Inferior parietal cortex (tissue), 1 donor: ENCODE data around the gene LAMP5.

Experiments
- DNase-seq: peaks from one replicate; pipeline ENCODE4 v3.0.0-alpha.2; 2016; ENCODE audit errors: extremely low spot score

LAMP5 gene

GRCh38 chr20:9500121-9500520 is 14.3 kb upstream of the LAMP5 start:
- no peak for DNase-seq

- DNase-seq: no peak
Measured at GRCh38 chr20:9501473-9501872, 12.9 kb upstream of the LAMP5 start.

- no peak for DNase-seq
Measured at GRCh38 chr20:9503526-9504245, 10.7 kb upstream of the LAMP5 start.

GRCh38 chr20:9506280-9506821 is 8.0 kb upstream of the LAMP5 start:
- no peak for DNase-seq

- DNase-seq: no peak
Measured at GRCh38 chr20:9506964-9507369, 7.4 kb upstream of the LAMP5 start.

- DNase-seq: no peak
Measured at GRCh38 chr20:9507544-9508239, 6.7 kb upstream of the LAMP5 start.

- no peak for DNase-seq
Measured at GRCh38 chr20:9508240-9508661, 6.1 kb upstream of the LAMP5 start.

- DNase-seq: no peak
Measured at GRCh38 chr20:9508696-9509178, 5.7 kb upstream of the LAMP5 start.

GRCh38 chr20:9509246-9509645 is 5.1 kb upstream of the LAMP5 start:
- no peak for DNase-seq

GRCh38 chr20:9510911-9511310 is 3.5 kb upstream of the LAMP5 start:
- DNase-seq: no peak

- DNase-seq: no peak
Measured at GRCh38 chr20:9514072-9514460, 324 bp upstream of the LAMP5 start.

GRCh38 chr20:9515214-9515585 is 810 bp downstream of the LAMP5 start:
- no peak for DNase-seq

- no peak for DNase-seq
Measured at GRCh38 chr20:9515741-9516233, 1.4 kb downstream of the LAMP5 start.

- DNase-seq: no peak
Measured at GRCh38 chr20:9516234-9516871, 2.0 kb downstream of the LAMP5 start.

- no peak for DNase-seq
Measured at GRCh38 chr20:9517297-9518162, 3.1 kb downstream of the LAMP5 start.

GRCh38 chr20:9518576-9519175 is 4.3 kb downstream of the LAMP5 start:
- DNase-seq: no peak

- no peak for DNase-seq
Measured at GRCh38 chr20:9520086-9520485, 5.7 kb downstream of the LAMP5 start.

- no peak for DNase-seq
Measured at GRCh38 chr20:9523636-9524035, 9.2 kb downstream of the LAMP5 start.

- no peak for DNase-seq
Measured at GRCh38 chr20:9531581-9531980, 17.2 kb downstream of the LAMP5 start.

- DNase-seq: no peak
Measured at GRCh38 chr20:9532069-9532838, 17.9 kb downstream of the LAMP5 start.
